Measurements from ENCODE around the gene CRYBB1. TPM values are rescaled to one million over a fixed set of nuclear protein-coding genes. Genes with fewer than 3 reads are reported as not detected.
"Not testable (repeated sequence)": the region's sequence is repeated elsewhere in the genome, so short reads cannot be mapped to it uniquely, and the experiment has no call there.

Gene CRYBB1
- total RNA-seq, 1 donor from 2014 or later, result 0.76 TPM

- DNase-seq (ENCODE audit: low spot score) (no peak), ATAC-seq (no peak)
- intact Hi-C loops (cut with DNase I), result no loop called here
These were observed 24.9 kb upstream of the CRYBB1 start for GRCh38 chr22:26642465-26643417.

GRCh38 chr22:26636296-26636695, 18.5 kb upstream of the CRYBB1 start:
- ATAC-seq (no peak), DNase-seq (ENCODE audit: low spot score) (no peak)
- intact Hi-C loops (cut with DNase I), result no loop called here

- DNase-seq (ENCODE audit: low spot score), result no peak
- no peak for ATAC-seq
- intact Hi-C loops (cut with DNase I), result no loop called here
These were observed 17.3 kb upstream of the CRYBB1 start for GRCh38 chr22:26635117-26635516.

GRCh38 chr22:26634189-26634588, 16.4 kb upstream of the CRYBB1 start:
- DNase-seq (ENCODE audit: low spot score) (no peak), ATAC-seq (no peak)
- intact Hi-C loops (cut with DNase I), result no loop called here

GRCh38 chr22:26632422-26633155, 14.8 kb upstream of the CRYBB1 start:
- ATAC-seq, result no peak
- intact Hi-C loops (cut with DNase I), result no loop called here
- DNase-seq (ENCODE audit: low spot score), result no peak

GRCh38 chr22:26631282-26631681, 13.5 kb upstream of the CRYBB1 start:
- intact Hi-C loops (cut with DNase I), result no loop called here
- ATAC-seq, result no peak
- no peak for DNase-seq (ENCODE audit: low spot score)

- no peak for ATAC-seq
- intact Hi-C loops (cut with DNase I), result no loop called here
- no peak for DNase-seq (ENCODE audit: low spot score)
These were observed 12.3 kb upstream of the CRYBB1 start for GRCh38 chr22:26629988-26630761.

- DNase-seq (ENCODE audit: low spot score), result no peak
- intact Hi-C loops (cut with DNase I), result no loop called here
- no peak for ATAC-seq
These were observed 7.0 kb upstream of the CRYBB1 start for GRCh38 chr22:26624803-26625202.

- DNase-seq (ENCODE audit: low spot score), result no peak
- intact Hi-C loops (cut with DNase I), result no loop called here
- no peak for ATAC-seq
These were observed 6.2 kb upstream of the CRYBB1 start for GRCh38 chr22:26623984-26624383.

- intact Hi-C loops (cut with DNase I), result no loop called here
- no peak for ATAC-seq
- DNase-seq (ENCODE audit: low spot score), result no peak
These were observed 3.8 kb upstream of the CRYBB1 start, which contains the start of gene CRYBA4 for GRCh38 chr22:26621663-26622062. Gene CRYBA4, plus strand, starts transcription at chr22:26621963. Its CDS starts 634 bp downstream, at chr22:26622597.

GRCh38 chr22:26620197-26620596, 2.4 kb upstream of the CRYBB1 start:
- no peak for DNase-seq (ENCODE audit: low spot score)
- intact Hi-C loops (cut with DNase I), result no loop called here
- ATAC-seq, result no peak

- intact Hi-C loops (cut with DNase I), result no loop called here
- ATAC-seq, result no peak
- DNase-seq (ENCODE audit: low spot score), result no peak
These were observed 1.7 kb upstream of the CRYBB1 start for GRCh38 chr22:26619510-26619909.

- DNase-seq (ENCODE audit: low spot score) (no peak), ATAC-seq (peak; percentile 17)
- intact Hi-C loops (cut with DNase I), result no loop called here
These were observed 628 bp upstream of the CRYBB1 start for GRCh38 chr22:26618455-26618854.

GRCh38 chr22:26616650-26617049, 1.2 kb downstream of the CRYBB1 start:
- ATAC-seq, result no peak
- DNase-seq (ENCODE audit: low spot score), result no peak
- intact Hi-C loops (cut with DNase I), result no loop called here

- ATAC-seq (peak; percentile 31), DNase-seq (ENCODE audit: low spot score) (no peak)
- intact Hi-C loops (cut with DNase I), result no loop called here
These were observed 1.9 kb downstream of the CRYBB1 start for GRCh38 chr22:26615830-26616435.

- ATAC-seq (no peak), DNase-seq (ENCODE audit: low spot score) (no peak)
- intact Hi-C loops (cut with DNase I), result no loop called here
These were observed 2.7 kb downstream of the CRYBB1 start for GRCh38 chr22:26615149-26615548.

GRCh38 chr22:26614322-26614721, 3.5 kb downstream of the CRYBB1 start:
- DNase-seq (ENCODE audit: low spot score) (no peak), ATAC-seq (no peak)
- intact Hi-C loops (cut with DNase I), result no loop called here

GRCh38 chr22:26613753-26614152, 4.1 kb downstream of the CRYBB1 start:
- ATAC-seq; DNase-seq (ENCODE audit: low spot score); intact Hi-C loops (cut with DNase I): not testable (repeated sequence)

GRCh38 chr22:26612652-26613051, 5.2 kb downstream of the CRYBB1 start:
- intact Hi-C loops (cut with DNase I), result no loop called here
- DNase-seq (ENCODE audit: low spot score) (no peak), ATAC-seq (no peak)

Measured in sciatic nerve (tissue), 2 donors.